HFF-Myc (cell line): ENCODE results near the gene TICAM1.
A peak's percentile ranks its signal among the peaks of the same experiment; 100 is the strongest.
"Not testable (repeated sequence)": the region's sequence is repeated elsewhere in the genome, so short reads cannot be mapped to it uniquely, and the experiment has no call there.

Experiments used
- DNase-seq: peaks from one replicate; pipeline ENCODE4 v3.0.0-alpha.2; 2011; ENCODE audit warnings: low read depth; ENCODE audit errors: extremely low read depth
- H3K4me3 ChIP-seq: replicated peaks from 2 replicates; pipeline ENCODE4 v1.5.1; 2011; ENCODE audit warnings: low read depth, mild to moderate bottlenecking, control low read depth, low read length
- TF ChIP-seq, protein P1 (sequence below): IDR thresholded peaks from 2 replicates; pipeline ENCODE4 v1.5.1; 2012; ENCODE audit warnings: mild to moderate bottlenecking, low read depth, low read length, control low read depth; ENCODE audit errors: missing control alignments

The TICAM1 gene

GRCh38 chr19:4852484-4852883 is 21.0 kb upstream of the TICAM1 start:
- TF ChIP-seq, protein P1, sequence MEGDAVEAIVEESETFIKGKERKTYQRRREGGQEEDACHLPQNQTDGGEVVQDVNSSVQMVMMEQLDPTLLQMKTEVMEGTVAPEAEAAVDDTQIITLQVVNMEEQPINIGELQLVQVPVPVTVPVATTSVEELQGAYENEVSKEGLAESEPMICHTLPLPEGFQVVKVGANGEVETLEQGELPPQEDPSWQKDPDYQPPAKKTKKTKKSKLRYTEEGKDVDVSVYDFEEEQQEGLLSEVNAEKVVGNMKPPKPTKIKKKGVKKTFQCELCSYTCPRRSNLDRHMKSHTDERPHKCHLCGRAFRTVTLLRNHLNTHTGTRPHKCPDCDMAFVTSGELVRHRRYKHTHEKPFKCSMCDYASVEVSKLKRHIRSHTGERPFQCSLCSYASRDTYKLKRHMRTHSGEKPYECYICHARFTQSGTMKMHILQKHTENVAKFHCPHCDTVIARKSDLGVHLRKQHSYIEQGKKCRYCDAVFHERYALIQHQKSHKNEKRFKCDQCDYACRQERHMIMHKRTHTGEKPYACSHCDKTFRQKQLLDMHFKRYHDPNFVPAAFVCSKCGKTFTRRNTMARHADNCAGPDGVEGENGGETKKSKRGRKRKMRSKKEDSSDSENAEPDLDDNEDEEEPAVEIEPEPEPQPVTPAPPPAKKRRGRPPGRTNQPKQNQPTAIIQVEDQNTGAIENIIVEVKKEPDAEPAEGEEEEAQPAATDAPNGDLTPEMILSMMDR, result no peak
- no peak for DNase-seq
- H3K4me3 ChIP-seq, result no peak overlapping the region

GRCh38 chr19:4851551-4852290 is 20.2 kb upstream of the TICAM1 start:
- DNase-seq, result no peak

DNA sequence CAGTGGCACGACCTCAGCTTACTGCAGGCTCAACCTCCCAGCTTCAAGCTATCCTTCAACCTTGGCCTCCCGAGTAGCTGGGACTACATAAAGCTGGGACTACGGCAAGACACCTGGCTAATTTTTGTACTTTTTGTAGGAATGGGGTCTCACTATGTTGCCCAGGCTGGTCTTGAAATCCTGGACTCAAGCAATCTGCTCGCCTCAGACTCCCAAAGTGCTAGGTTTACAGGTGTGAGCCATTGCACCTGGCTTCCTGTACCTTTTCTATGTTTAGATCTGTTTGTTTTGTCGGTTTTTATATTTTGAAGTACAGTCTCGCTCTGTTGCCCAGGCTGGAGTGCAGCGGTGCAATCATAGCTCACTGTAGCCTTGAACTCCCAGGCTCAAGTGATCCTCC is 17.5 kb upstream of the TICAM1 start:
- H3K4me3 ChIP-seq, result no peak overlapping the region
- TF ChIP-seq, protein P1, result no peak
- no peak for DNase-seq

More at GRCh38 chr19:4851551-4852290, 20.2 kb upstream of the TICAM1 start:
- no peak overlapping the region for H3K4me3 ChIP-seq
- TF ChIP-seq, protein P1, result peak; percentile 87

GRCh38 chr19:4847190-4847973 is 15.9 kb upstream of the TICAM1 start:
- DNase-seq, result no peak
- no peak overlapping the region for H3K4me3 ChIP-seq
- TF ChIP-seq, protein P1, result no peak

- not testable (repeated sequence) for H3K4me3 ChIP-seq, DNase-seq
These were observed 14.5 kb upstream of the TICAM1 start for GRCh38 chr19:4845975-4846374.

- H3K4me3 ChIP-seq, result no peak overlapping the region
- TF ChIP-seq, protein P1, result no peak
- no peak for DNase-seq
These were observed 13.1 kb upstream of the TICAM1 start for GRCh38 chr19:4844348-4845179.

- H3K4me3 ChIP-seq, result no peak overlapping the region
- TF ChIP-seq, protein P1, result no peak
- DNase-seq, result no peak
These were observed 12.1 kb upstream of the TICAM1 start for GRCh38 chr19:4843647-4843965.
